ENCODE data around the gene ZFPM1. TPM values are rescaled to one million over a fixed set of nuclear protein-coding genes. Genes with fewer than 3 reads are reported as not detected.

The ZFPM1 gene
- 5.3 to 10.1 TPM (median 8.4 TPM) in 5 replicates for total RNA-seq (2022; extraction: Qiagen RNA extraction; ENCODE audit: low read depth)

GRCh38 chr16:88453217-88453531 is at the start of gene ZFPM1:
TSS of gene ZFPM1 (plus strand) at chr16:88453280. CDS start at chr16:88453639, 359 bp downstream.

GRCh38 chr16:88569985-88570690 is 117.1 kb downstream of the ZFPM1 start, which contains the start of gene ZC3H18:
TSS of gene ZC3H18 (plus strand) at chr16:88570403. CDS start at chr16:88577124, 6,721 bp downstream.

Other genes starting within 250 kb of the ZFPM1 start
- gene ZNF469, start 70.3 kb upstream of the ZFPM1 start, total RNA-seq (2022; extraction: Qiagen RNA extraction; ENCODE audit: low read depth), result 5.5 to 14.1 TPM (median 11.2 TPM) in 5 replicates
- gene ZC3H18, start 117.1 kb downstream of the ZFPM1 start, total RNA-seq (2022; extraction: Qiagen RNA extraction; ENCODE audit: low read depth), result 41.1 to 61.6 TPM (median 53.2 TPM) in 5 replicates
- not detected in 5 replicates for gene IL17C, start 185.3 kb downstream of the ZFPM1 start, total RNA-seq (2022; extraction: Qiagen RNA extraction; ENCODE audit: low read depth)
- 157 to 314 TPM (median 306 TPM) in 5 replicates for gene CYBA, start 197.8 kb downstream of the ZFPM1 start, total RNA-seq (2022; extraction: Qiagen RNA extraction; ENCODE audit: low read depth)
- gene MVD, start 209.8 kb downstream of the ZFPM1 start, total RNA-seq (2022; extraction: Qiagen RNA extraction; ENCODE audit: low read depth), result 16.3 to 26.2 TPM (median 22.6 TPM) in 5 replicates
- 0.14 to 0.15 TPM in 2 of 5 replicates, not detected in the others for gene SNAI3, start 233.2 kb downstream of the ZFPM1 start, total RNA-seq (2022; extraction: Qiagen RNA extraction; ENCODE audit: low read depth)